ENCODE measurements around the gene TUFM. TPM values are rescaled to one million over a fixed set of nuclear protein-coding genes. Genes with fewer than 3 reads are reported as not detected.

TUFM gene
- total RNA-seq, 1 experiment from 2014 or later = 207 TPM

DNA sequence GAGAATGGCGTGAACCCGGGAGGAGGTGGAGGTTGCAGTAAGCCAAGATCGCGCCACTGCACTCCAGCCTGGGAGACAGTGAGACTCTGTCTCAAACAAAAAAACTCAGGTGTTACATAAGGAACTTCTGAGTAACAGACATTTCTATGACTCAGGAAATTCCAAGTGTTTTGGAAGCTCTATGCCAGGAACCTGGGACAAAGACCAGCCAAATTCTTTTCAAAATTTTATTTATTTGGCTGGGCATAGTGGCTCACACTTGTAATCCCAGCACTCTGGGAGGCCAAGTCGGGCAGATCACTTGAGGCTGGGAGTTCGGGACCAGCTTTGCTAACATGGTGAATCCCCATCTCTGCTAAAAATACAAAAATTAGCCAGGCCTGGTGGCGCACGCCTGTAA lies 12.3 kb upstream of the TUFM start:
- Histone ChIP-seq H4K8ac (replicated peaks; ENCODE audit: insufficient read length, low read depth, low read length) (no peak overlapping the region), H3T11ph (ENCODE audit: low read length) (no peak overlapping the region), H3K23ac (ENCODE audit: insufficient read length, low read depth, low read length) (no peak overlapping the region), H3K27ac (ENCODE audit: insufficient read length, low read depth, low read length) (no peak overlapping the region), H3K4me2 (ENCODE audit: insufficient read depth, insufficient read length, low read length) (no peak overlapping the region), H3K23me2 (ENCODE audit: insufficient read length, low read depth, low read length, poor library complexity, severe bottlenecking) (no peaks in the 10 kb centered on the region), H3K18ac (ENCODE audit: insufficient read length, low read depth, low read length) (no peak overlapping the region), H3K4ac (ENCODE audit: low read depth, low read length) (no peak overlapping the region), H3K79me1 (ENCODE audit: insufficient read depth, low read depth, low read length, poor library complexity, severe bottlenecking) (no peaks in the 10 kb centered on the region), H2AFZ (ENCODE audit: low read length) (no peak overlapping the region), H2BK20ac (ENCODE audit: low read depth, low read length, poor library complexity, severe bottlenecking) (no peak overlapping the region), H2BK120ac (ENCODE audit: low read depth, low read length, poor library complexity, severe bottlenecking) (no peak overlapping the region), H4K5ac (ENCODE audit: insufficient read length, low read depth, low read length) (no peak overlapping the region), H3K4me1 (ENCODE audit: insufficient read depth, low read length) (no peaks in the 10 kb centered on the region), H2BK5ac (ENCODE audit: insufficient read length, low read length) (no peak overlapping the region), H2BK15ac (ENCODE audit: low read depth, low read length) (no peak overlapping the region), H3K9ac (ENCODE audit: extremely low read depth, insufficient read length, low read length) (no peak overlapping the region), H2AK5ac (ENCODE audit: insufficient read length, low read length) (no peak overlapping the region), H2BK12ac (ENCODE audit: insufficient read length, low read depth, low read length) (no peak overlapping the region), H3K9me3 (ENCODE audit: control insufficient read depth, low read depth, low read length) (no peaks in the 10 kb centered on the region), H3K14ac (ENCODE audit: insufficient read depth, low read length) (no peak overlapping the region), H3K56ac (ENCODE audit: insufficient read length, low read depth, low read length) (no peak overlapping the region), H4K91ac (ENCODE audit: insufficient read length, low read depth, low read length) (no peak overlapping the region), H3K27me3 (ENCODE audit: insufficient read depth, low read length) (no peaks in the 10 kb centered on the region), H3K79me2 (ENCODE audit: insufficient read depth, low read length) (no peaks in the 10 kb centered on the region), H4K20me1 (ENCODE audit: control insufficient read depth, insufficient read depth, insufficient read length) (no peaks in the 10 kb centered on the region)
- no peak overlapping the region for H3K4me3 Mint-ChIP-seq
- H3K27me3 Mint-ChIP-seq (ENCODE audit: low read depth) = no peaks in the 10 kb centered on the region
- TF ChIP-seq CTCF (conservative IDR thresholded peaks at IDR 0.05) = no peak
- H3K27ac Mint-ChIP-seq = no peak overlapping the region; a peak in 1 of 7 replicates
- H3K36me3 Mint-ChIP-seq (ENCODE audit: insufficient read depth in 1 of 3, low read depth in 3 of 3) = no peaks in the 10 kb centered on the region
- no peak for DNase-seq
- H3K9me3 Mint-ChIP-seq = no peaks in the 10 kb centered on the region
- WGBS (ENCODE audit: extremely low coverage, insufficient read length, low lambda C conversion rate) = no CpG with 5 or more reads among the region's 8 CpGs
- no peaks in the 10 kb centered on the region for H3K4me1 Mint-ChIP-seq
